OCI-LY3 (cell line): Measurements from ENCODE around the gene VPS50.

Experiments
- H2AFZ ChIP-seq: fragments of 200-600, 300-600 bp; shearing (Covaris generic); 2 replicates; pipeline ENCODE4 v1.6.0; 2014; ENCODE audit warnings: antibody characterized with exemption, low read depth, low read length
- H3K27ac ChIP-seq: fragments of 200-600, 300-600 bp; sonication (generic); 2 replicates; pipeline ENCODE4 v1.5.1; 2014; ENCODE audit warnings: mild to moderate bottlenecking, low read length, moderate library complexity, mixed read lengths
- H3K27me3 ChIP-seq: fragments of 200-600, 300-600 bp; sonication (generic); 2 replicates; pipeline ENCODE4 v1.6.1; 2014; ENCODE audit warnings: low read depth, low read length, mixed read lengths
- H3K36me3 ChIP-seq: fragments of 200-600, 300-600 bp; sonication (generic); replicated peaks from 2 replicates; pipeline ENCODE3; 2014; ENCODE audit warnings: low read depth, low read length, mixed read lengths
- H3K4me1 ChIP-seq: fragments of 300-600, 200-600 bp; sonication (generic); 2 replicates; pipeline ENCODE4 v1.6.1; 2014; ENCODE audit warnings: low read length, mixed read lengths
- H3K4me2 ChIP-seq: fragments of 200-600, 300-600 bp; sonication (generic); 2 replicates; pipeline ENCODE4 v1.6.1; 2014; ENCODE audit warnings: low read length, mixed read lengths
- H3K4me3 ChIP-seq: fragments of 300-600, 200-600 bp; sonication (generic); 2 replicates; pipeline ENCODE4 v1.5.1; 2014; ENCODE audit warnings: antibody characterized with exemption, mild to moderate bottlenecking, low read length, moderate library complexity
- H3K79me2 ChIP-seq: fragments of 300-600, 200-600 bp; shearing (Covaris generic); 2 replicates; pipeline ENCODE4 v1.6.1; 2014; ENCODE audit warnings: mild to moderate bottlenecking, low read length, mixed read lengths
- H3K9ac ChIP-seq: fragments of 300-600, 200-600 bp; shearing (Covaris generic); 2 replicates; pipeline ENCODE4 v1.6.0; 2014; ENCODE audit warnings: mild to moderate bottlenecking, low read length, moderate library complexity
- H3K9me3 ChIP-seq: fragments of 200-600, 300-600 bp; shearing (Covaris generic); 2 replicates; pipeline ENCODE4 v1.6.1; 2014; ENCODE audit warnings: low read length, mixed read lengths; ENCODE audit not compliant: insufficient read depth
- H4K20me1 ChIP-seq: fragments of 200-600, 300-600 bp; sonication (generic); 2 replicates; pipeline ENCODE4 v1.6.1; 2016; ENCODE audit warnings: low read length, mixed read lengths; ENCODE audit not compliant: insufficient read depth
- EZH2phosphoT487 ChIP-seq: fragments of 200-600 bp; shearing (Covaris generic); IDR thresholded peaks from 2 replicates; pipeline ENCODE4 v1.6.1; 2018; ENCODE audit warnings: antibody characterized with exemption, mixed run types, low read depth
- TF ChIP-seq, protein P1 (sequence below): fragments of 200-600, 300-600 bp; sonication (generic); IDR thresholded peaks from 2 replicates; pipeline ENCODE4 v1.5.1; 2014; ENCODE audit warnings: antibody characterized with exemption, low read length, low read depth

The VPS50 gene

GRCh38 chr7:93249491-93250148 is 17.5 kb downstream of the VPS50 start:
- Histone ChIP-seq H3K4me3 (no peak overlapping the region), H2AFZ (no peak overlapping the region), H3K9ac (no peak overlapping the region), H3K4me1 (0 out of 2 replicates have a peak, but pooled peaks cover 5% of the 10 kb centered on the region), H3K4me2 (no peak overlapping the region), H3K9me3 (no peaks in the 10 kb centered on the region), H3K27me3 (no peaks in the 10 kb centered on the region), H3K27ac (no peak overlapping the region), H3K79me2 (no peaks in the 10 kb centered on the region), H4K20me1 (no peaks in the 10 kb centered on the region), H3K36me3 (no peaks in the 10 kb centered on the region)
- TF ChIP-seq EZH2phosphoT487: no peak
- TF ChIP-seq, protein P1, sequence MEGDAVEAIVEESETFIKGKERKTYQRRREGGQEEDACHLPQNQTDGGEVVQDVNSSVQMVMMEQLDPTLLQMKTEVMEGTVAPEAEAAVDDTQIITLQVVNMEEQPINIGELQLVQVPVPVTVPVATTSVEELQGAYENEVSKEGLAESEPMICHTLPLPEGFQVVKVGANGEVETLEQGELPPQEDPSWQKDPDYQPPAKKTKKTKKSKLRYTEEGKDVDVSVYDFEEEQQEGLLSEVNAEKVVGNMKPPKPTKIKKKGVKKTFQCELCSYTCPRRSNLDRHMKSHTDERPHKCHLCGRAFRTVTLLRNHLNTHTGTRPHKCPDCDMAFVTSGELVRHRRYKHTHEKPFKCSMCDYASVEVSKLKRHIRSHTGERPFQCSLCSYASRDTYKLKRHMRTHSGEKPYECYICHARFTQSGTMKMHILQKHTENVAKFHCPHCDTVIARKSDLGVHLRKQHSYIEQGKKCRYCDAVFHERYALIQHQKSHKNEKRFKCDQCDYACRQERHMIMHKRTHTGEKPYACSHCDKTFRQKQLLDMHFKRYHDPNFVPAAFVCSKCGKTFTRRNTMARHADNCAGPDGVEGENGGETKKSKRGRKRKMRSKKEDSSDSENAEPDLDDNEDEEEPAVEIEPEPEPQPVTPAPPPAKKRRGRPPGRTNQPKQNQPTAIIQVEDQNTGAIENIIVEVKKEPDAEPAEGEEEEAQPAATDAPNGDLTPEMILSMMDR: no peak

- H3K27me3 ChIP-seq: no peaks in the 10 kb centered on the region
These were observed 26.5 kb downstream of the VPS50 start for GRCh38 chr7:93258661-93259060.

DNA sequence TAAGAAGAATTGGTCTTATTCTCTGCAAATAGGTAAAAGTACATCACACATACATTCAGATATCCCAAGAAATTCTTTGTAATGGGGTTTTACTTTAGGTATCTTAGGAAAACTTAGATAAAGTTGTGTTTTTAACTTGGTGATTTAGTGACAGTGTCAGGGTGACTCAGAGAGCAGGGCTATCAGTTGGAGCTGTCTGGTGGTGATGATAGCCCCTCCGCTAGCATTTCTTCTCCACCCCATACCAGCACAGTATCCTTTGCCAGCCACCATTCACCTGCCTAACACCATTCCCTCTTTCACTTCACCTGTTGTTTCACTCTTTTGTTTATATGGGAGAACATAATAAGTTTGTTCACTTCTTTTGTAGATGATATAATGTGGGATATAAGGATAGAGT is 30.4 kb downstream of the VPS50 start:
- TF ChIP-seq EZH2phosphoT487: no peak
- TF ChIP-seq, protein P1: no peak
- Histone ChIP-seq H3K4me1 (no peaks in the 10 kb centered on the region), H3K9ac (no peak overlapping the region), H3K27me3 (no peaks in the 10 kb centered on the region), H3K79me2 (no peaks in the 10 kb centered on the region), H3K27ac (no peak overlapping the region), H3K4me3 (no peak overlapping the region), H3K9me3 (no peaks in the 10 kb centered on the region), H3K36me3 (no peaks in the 10 kb centered on the region), H4K20me1 (no peaks in the 10 kb centered on the region), H3K4me2 (no peak overlapping the region), H2AFZ (no peak overlapping the region)

More at GRCh38 chr7:93258661-93259060, 26.5 kb downstream of the VPS50 start:
- no peaks in the 10 kb centered on the region for H3K4me1 ChIP-seq
- H3K79me2 ChIP-seq: no peaks in the 10 kb centered on the region
- no peak overlapping the region for H3K27ac ChIP-seq
- no peaks in the 10 kb centered on the region for H4K20me1 ChIP-seq
- no peak for TF ChIP-seq EZH2phosphoT487
- TF ChIP-seq, protein P1: no peak
- no peaks in the 10 kb centered on the region for H3K36me3 ChIP-seq
- no peak overlapping the region for H3K9ac ChIP-seq
- H3K4me2 ChIP-seq: no peak overlapping the region
- H2AFZ ChIP-seq: no peak overlapping the region
- H3K4me3 ChIP-seq: no peak overlapping the region
- H3K9me3 ChIP-seq: no peaks in the 10 kb centered on the region

DNA sequence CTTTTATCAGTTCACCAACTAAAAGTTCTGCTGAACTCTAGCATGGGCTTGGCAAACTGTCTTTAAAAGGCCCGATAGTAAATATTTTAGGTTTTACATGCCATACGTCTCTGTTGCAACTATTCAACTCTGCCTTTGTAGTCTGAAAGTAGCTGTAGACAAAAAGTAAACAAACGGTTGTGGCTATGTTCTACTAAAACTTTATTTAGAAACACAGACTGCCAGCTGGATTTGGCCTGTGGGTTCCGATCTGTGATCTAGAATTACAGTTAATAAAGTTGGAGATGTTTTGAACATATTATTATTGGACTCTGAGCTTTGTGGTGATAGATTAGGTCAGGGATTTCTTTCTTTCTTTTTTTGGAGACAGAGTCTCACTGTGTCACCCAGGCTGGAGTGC is 33.1 kb downstream of the VPS50 start:
- Histone ChIP-seq H3K27me3 (no peaks in the 10 kb centered on the region), H3K36me3 (no peaks in the 10 kb centered on the region), H3K9me3 (no peaks in the 10 kb centered on the region), H3K79me2 (no peaks in the 10 kb centered on the region), H3K4me3 (no peak overlapping the region), H3K9ac (no peak overlapping the region), H2AFZ (no peak overlapping the region), H3K4me1 (no peaks in the 10 kb centered on the region), H4K20me1 (no peaks in the 10 kb centered on the region), H3K27ac (no peak overlapping the region), H3K4me2 (no peak overlapping the region)
- TF ChIP-seq, protein P1: no peak
- no peak for TF ChIP-seq EZH2phosphoT487
